Measurements from ENCODE around the gene PLCL1. TPM values are rescaled to one million over a fixed set of nuclear protein-coding genes. Genes with fewer than 3 reads are reported as not detected.

The PLCL1 gene
- total RNA-seq, 1 experiment from 2014 or later: 1.6 TPM

GRCh38 chr2:197876524-197876923 lies 72.1 kb downstream of the PLCL1 start:
- H3K4me1 Mint-ChIP-seq (ENCODE audit: low read depth, unreplicated experiment): peaks cover 22% of the 10 kb centered on the region
- no peaks in the 10 kb centered on the region for H3K27me3 Mint-ChIP-seq (ENCODE audit: insufficient read depth, unreplicated experiment)

GRCh38 chr2:197877038-197877437 lies 72.6 kb downstream of the PLCL1 start:
- H3K27ac Mint-ChIP-seq (ENCODE audit: unreplicated experiment): no peak overlapping the region
- H3K4me1 ChIP-seq: no peaks in the 10 kb centered on the region
- CTCF ChIA-PET: no interaction called here
- H3K9me3 ChIP-seq: no peaks in the 10 kb centered on the region
- H3K4me1 Mint-ChIP-seq (ENCODE audit: low read depth, unreplicated experiment): peaks cover 19% of the 10 kb centered on the region
- H3K4me3 Mint-ChIP-seq (ENCODE audit: unreplicated experiment): no peak overlapping the region
- no peak for TF ChIP-seq CTCF (IDR thresholded peaks at IDR 0.05; ENCODE audit: insufficient read depth in 1 of 2, low read depth in 1 of 2, low read length in 1 of 2, severe bottlenecking in 1 of 2, unreplicated experiment in 1 of 2)
- H3K4me3 ChIP-seq (ENCODE audit: low read depth, low read length): no peak overlapping the region
- intact Hi-C loops (cut with micrococcal nuclease; ENCODE audit: unreplicated experiment): no loop called here
- no peaks in the 10 kb centered on the region for H3K36me3 ChIP-seq (ENCODE audit: control insufficient read depth, insufficient read depth, low read length)
- H3K27me3 ChIP-seq (replicated peaks; ENCODE audit: control insufficient read depth, insufficient read depth, low read length): no peaks in the 10 kb centered on the region
- H3K36me3 Mint-ChIP-seq (ENCODE audit: insufficient read depth, unreplicated experiment): no peaks in the 10 kb centered on the region
- H3K27me3 Mint-ChIP-seq (ENCODE audit: insufficient read depth, unreplicated experiment): no peaks in the 10 kb centered on the region
- POLR2A ChIA-PET: no interaction called here
- DNase-seq: no peak
- H3K9me3 Mint-ChIP-seq (ENCODE audit: unreplicated experiment): no peaks in the 10 kb centered on the region
- BruUV-seq (replicated peaks): no TSS peak

More at GRCh38 chr2:197876524-197876923, 72.1 kb downstream of the PLCL1 start:
- Mint-ChIP-seq H3K36me3 (ENCODE audit: insufficient read depth, unreplicated experiment) (no peaks in the 10 kb centered on the region), H3K9me3 (ENCODE audit: unreplicated experiment) (no peaks in the 10 kb centered on the region), H3K27ac (ENCODE audit: unreplicated experiment) (no peak overlapping the region), H3K4me3 (ENCODE audit: unreplicated experiment) (no peak overlapping the region)
- Histone ChIP-seq H3K27me3 (replicated peaks; ENCODE audit: control insufficient read depth, insufficient read depth, low read length) (no peaks in the 10 kb centered on the region), H3K36me3 (ENCODE audit: control insufficient read depth, insufficient read depth, low read length) (no peaks in the 10 kb centered on the region), H3K4me3 (ENCODE audit: low read depth, low read length) (no peak overlapping the region), H3K9me3 (no peaks in the 10 kb centered on the region), H3K4me1 (no peaks in the 10 kb centered on the region)
- ChIA-PET CTCF (no interaction called here), POLR2A (no interaction called here)
- intact Hi-C loops (cut with micrococcal nuclease; ENCODE audit: unreplicated experiment): no loop called here
- TF ChIP-seq CTCF (IDR thresholded peaks at IDR 0.05; ENCODE audit: insufficient read depth in 1 of 2, low read depth in 1 of 2, low read length in 1 of 2, severe bottlenecking in 1 of 2, unreplicated experiment in 1 of 2): no peak
- BruUV-seq (replicated peaks): no TSS peak
- no peak for DNase-seq

GRCh38 chr2:197878792-197879191 lies 74.4 kb downstream of the PLCL1 start:
- Mint-ChIP-seq H3K4me1 (ENCODE audit: low read depth, unreplicated experiment) (peaks cover 13% of the 10 kb centered on the region), H3K27ac (ENCODE audit: unreplicated experiment) (no peak overlapping the region), H3K36me3 (ENCODE audit: insufficient read depth, unreplicated experiment) (no peaks in the 10 kb centered on the region), H3K9me3 (ENCODE audit: unreplicated experiment) (no peaks in the 10 kb centered on the region), H3K27me3 (ENCODE audit: insufficient read depth, unreplicated experiment) (no peaks in the 10 kb centered on the region), H3K4me3 (ENCODE audit: unreplicated experiment) (no peak overlapping the region)
- no peak overlapping the region for H3K4me3 ChIP-seq (ENCODE audit: low read depth, low read length)
- no peaks in the 10 kb centered on the region for H3K36me3 ChIP-seq (ENCODE audit: control insufficient read depth, insufficient read depth, low read length)
- BruUV-seq (replicated peaks): no TSS peak
- intact Hi-C loops (cut with micrococcal nuclease; ENCODE audit: unreplicated experiment): no loop called here
- no peaks in the 10 kb centered on the region for H3K4me1 ChIP-seq
- ChIA-PET POLR2A (no interaction called here), CTCF (no interaction called here)
- no peak for TF ChIP-seq CTCF (IDR thresholded peaks at IDR 0.05; ENCODE audit: insufficient read depth in 1 of 2, low read depth in 1 of 2, low read length in 1 of 2, severe bottlenecking in 1 of 2, unreplicated experiment in 1 of 2)
- no peak for DNase-seq
- H3K9me3 ChIP-seq: no peaks in the 10 kb centered on the region
- no peaks in the 10 kb centered on the region for H3K27me3 ChIP-seq (replicated peaks; ENCODE audit: control insufficient read depth, insufficient read depth, low read length)
